Middle frontal gyrus (tissue), 1 donor: ENCODE results near the gene LMCD1.

Experiments
- DNase-seq: peaks from one replicate; pipeline ENCODE4 v3.0.0-alpha.2; 2015; ENCODE audit warnings: low spot score; ENCODE audit errors: extremely low spot score

The LMCD1 gene

GRCh38 chr3:8501371-8502131 lies at the start of gene LMCD1:
Gene LMCD1 (plus strand): TSS chr3:8501823. CDS start chr3:8501939, 116 bp downstream.
- peak; percentile 93 for DNase-seq

DNA sequence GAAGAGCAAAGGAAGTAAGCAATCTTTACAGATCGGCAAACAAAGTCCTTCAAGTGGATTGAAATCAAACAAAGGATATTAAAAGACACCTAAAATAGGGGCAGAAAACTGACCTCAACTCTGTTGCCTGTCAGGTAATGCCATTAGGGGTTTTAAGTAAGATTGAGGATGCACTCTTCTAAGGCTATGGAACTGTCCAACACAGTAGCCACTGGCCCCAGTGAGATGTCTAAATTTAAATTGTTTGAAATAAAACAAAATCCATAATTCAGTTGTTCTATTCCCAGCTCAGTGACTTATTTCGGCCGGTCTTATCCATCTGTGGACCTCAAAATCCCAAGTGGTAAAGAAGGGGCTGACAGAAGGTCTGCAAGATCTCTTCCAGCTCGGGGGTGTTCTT lies 49.5 kb upstream of the LMCD1 start:
- no peak for DNase-seq

- DNase-seq, result no peak
Measured at GRCh38 chr3:8453153-8453552, 48.5 kb upstream of the LMCD1 start.

DNA sequence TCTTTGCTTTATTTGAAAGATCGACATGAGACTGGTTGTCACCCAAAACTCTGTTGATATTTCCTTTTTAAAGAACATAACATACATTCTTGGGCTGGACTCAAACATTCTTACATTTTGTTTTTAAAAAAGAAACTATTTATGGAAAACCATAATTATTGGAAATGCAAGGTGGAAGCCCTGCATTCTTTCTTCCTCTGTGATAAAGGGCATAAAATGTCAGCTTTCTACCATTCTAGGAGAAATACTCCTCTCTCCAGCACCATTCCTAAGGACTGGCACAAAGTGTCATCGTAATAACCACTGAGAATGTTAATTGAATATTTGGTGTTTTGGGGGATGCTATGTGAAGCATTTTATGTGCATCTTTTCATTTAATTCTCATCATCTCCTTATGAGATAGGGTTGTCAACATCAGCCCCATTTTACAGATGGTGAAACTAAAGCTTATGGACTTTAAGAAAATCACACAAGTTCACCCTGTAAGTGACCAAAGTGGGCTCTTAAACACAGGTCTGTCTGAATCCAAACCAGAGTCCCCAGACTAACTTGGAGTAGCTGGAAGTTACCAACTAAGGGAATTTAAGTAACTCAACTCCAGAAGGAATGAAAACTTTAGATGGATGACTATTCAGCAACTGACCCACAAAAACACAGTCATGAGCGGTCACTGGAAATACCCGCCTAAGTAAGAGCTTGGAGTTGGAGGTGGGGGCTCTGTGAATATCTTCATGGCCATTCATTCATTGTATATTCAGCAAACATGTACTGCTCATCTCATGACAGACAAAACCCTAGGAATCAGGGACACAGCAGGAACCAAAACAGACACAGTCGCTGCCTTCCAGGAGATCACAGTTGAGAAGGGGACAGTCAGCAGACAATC lies 45.9 kb upstream of the LMCD1 start:
- DNase-seq, result no peak

- DNase-seq, result no peak
Measured at GRCh38 chr3:8456412-8456811, 45.2 kb upstream of the LMCD1 start.

DNA sequence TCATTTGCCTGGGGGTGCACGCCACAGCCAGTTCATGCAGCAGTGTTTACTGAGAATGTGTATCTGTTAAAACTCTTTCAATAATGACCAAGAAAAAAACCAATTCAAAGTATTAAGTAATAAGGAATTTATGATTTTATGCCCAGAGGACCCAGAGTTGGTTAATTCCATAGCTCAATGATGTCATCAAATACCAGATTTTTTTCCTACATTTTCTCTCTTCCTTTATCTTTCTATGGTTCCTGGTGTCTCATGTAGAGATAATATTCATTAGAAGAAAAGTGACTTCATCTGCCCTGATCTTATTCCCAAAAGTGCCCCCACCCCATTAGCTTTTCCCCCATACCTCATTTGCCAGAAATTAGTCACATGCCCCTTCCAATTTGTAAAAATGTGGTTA lies 44.6 kb upstream of the LMCD1 start:
- DNase-seq, result no peak

DNA sequence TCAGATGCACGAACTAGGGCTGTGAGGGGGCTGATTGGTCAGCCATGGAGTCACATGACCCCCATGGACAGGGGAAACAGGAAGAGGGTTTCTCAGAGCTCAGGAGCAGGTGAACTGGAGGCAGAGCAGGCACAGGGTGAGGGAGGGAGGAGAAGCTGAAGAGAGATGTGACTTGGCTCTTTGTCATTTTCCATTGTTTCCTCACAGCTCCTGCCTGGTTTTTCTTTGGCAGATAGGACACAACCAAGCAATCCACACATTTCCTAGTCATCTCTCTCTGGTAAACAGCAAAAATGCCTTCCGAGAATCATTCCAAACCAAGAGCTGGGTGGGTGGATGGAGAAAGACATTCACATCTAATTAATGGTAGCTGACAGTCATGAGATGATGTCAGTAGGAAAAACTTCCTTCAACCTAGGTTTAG lies 43.4 kb upstream of the LMCD1 start:
- DNase-seq, result no peak

GRCh38 chr3:8458711-8459110 lies 42.9 kb upstream of the LMCD1 start:
- no peak for DNase-seq

GRCh38 chr3:8460050-8460708 lies 41.4 kb upstream of the LMCD1 start:
- DNase-seq, result no peak

DNA sequence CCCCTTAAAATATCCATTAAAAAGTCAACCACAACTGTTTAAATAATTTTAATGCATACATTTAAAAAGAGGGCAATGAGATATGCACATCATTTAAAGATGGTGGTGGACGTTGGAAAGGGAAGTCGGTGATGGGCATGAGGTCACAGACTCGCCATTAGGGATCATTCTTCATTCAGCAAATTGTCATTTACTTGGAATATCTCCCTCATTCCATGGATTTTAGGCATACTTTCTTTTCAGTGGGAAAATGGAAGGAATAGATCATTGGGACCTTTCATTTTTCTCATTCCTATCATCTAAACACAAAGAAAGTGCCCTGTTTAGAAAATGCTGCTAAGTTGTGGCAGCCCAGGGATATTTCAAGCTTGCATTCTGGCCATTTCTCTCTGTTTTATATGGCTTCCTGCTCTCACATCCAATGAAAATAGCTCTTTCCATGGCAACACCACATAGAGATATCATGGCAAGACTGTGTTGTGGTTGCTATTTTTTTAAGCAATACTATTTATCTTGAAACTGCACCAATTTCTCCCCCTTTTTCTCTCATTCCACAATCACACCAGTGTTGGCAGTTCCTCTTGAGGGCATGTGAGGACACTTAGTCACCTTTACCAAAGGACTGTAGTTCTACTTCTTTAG lies 40.7 kb upstream of the LMCD1 start:
- no peak for DNase-seq

DNA sequence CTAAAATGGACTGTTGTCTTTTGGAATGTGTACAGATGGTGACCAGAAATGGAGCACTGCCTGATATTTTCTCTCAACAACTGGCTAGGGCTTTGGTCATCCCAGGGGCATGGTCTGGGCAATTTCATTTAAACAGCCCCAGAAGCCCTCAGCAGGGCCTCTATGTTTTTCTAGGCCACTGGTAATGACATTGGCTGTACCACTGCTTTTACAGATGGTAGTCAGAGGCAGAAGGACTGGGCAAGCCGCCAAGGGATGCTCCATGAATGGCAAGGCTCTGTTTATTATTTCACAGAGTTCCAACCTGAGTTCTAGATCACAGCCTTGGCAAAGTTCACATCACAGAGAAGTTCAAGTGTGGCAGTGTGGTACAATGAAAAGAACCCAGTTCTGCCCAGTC lies 37.0 kb upstream of the LMCD1 start:
- no peak for DNase-seq

DNA sequence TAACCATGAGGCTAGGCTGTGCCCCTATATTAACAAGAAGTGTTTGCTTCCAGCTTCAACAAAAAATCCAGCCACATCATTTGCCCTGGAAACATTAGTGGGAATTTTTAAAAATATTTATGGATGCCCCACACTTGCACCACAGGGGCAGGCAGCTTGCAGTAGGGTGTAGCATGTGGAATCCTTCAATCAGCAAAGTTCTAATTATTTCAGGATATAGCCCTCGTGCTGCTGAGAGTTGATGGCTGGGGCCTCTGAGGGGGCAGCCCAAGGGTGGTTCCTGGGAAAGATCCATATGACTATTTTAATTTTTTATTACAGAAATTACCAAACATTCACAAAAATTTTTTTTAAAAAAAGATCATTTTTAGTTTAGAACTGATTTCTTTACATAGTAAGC lies 35.1 kb upstream of the LMCD1 start:
- DNase-seq, result no peak

DNA sequence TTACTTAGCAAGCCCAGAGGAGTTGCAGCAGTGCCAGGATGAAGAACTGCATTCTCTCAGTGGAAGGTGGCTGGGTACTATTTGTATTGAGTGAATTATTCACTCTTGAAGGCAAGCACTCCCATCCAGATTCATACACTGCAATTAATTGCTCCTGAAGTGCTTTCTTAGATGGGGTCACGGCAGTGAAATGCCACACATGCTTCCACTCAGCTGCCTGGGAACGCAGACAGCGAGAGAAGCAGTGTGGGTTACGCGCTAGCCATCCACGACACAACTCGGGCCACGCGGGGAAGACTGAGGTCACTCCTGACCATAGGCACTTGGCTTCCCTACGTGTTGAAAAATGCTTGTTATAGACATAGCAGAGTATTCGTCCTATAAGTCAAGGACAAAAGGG lies 30.8 kb upstream of the LMCD1 start:
- no peak for DNase-seq

DNA sequence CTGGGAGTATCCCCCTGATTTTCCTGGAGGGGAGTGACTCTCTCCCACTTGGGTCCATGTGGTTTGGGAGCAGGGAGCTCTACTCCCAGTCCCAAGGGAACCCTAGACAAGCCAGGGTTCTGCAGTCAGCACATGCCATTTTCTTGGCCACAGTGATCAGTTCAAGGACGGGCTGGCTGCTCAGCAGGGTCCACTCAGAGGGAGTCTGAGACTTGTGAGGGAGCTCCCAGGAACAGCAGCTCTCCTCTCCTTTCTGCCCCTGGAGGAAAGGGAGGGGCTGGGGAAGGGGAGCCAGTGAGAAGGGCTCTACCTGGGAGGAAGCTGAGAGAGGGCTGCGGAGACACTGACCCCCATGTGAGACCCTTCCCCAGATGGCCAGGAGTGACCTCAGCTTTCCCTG lies 29.1 kb upstream of the LMCD1 start:
- DNase-seq, result no peak

DNA sequence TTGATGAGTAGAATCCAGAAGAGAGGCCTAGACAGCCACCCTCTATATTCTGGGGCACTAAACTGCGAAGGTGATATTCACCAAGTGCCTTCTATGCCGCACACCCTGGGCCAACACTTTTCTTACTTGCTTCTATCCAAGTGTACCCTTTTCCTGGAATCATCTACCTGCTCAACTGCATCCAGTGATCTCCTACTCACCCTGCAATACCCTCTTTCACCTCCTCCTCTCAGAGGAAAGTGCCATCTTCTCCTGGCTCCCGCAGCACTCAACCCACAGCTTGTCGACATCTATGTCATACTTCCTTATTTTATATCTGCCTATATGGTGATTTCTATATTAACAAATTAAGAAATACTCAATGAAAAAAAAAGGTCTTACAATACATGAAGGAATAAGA lies 28.6 kb upstream of the LMCD1 start:
- DNase-seq, result no peak

- no peak for DNase-seq
Measured at GRCh38 chr3:8473990-8474389, 27.6 kb upstream of the LMCD1 start.

- DNase-seq, result no peak
Measured at GRCh38 chr3:8474991-8475390, 26.6 kb upstream of the LMCD1 start.

DNA sequence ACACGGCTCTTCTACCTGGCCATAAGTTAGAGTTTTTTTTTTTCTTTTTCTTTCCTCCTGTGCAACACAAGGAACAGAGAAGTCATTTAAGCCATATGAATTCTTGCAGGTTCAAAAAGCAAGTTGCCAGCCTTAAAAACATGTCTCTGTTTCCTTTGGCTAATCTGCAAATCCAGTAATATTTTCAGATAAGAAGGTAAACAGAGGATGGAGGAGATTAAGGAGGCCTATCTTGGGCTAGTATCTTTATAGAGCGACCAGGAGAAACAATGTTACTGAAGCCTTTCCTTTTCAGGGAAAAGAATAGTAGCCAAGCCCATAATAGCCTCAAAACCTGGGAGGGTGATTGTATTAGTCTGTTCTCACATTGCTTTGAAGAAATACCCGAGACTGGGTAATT lies 20.9 kb upstream of the LMCD1 start:
- DNase-seq, result no peak

- no peak for DNase-seq
Measured at GRCh38 chr3:8481380-8481779, 20.2 kb upstream of the LMCD1 start.

DNA sequence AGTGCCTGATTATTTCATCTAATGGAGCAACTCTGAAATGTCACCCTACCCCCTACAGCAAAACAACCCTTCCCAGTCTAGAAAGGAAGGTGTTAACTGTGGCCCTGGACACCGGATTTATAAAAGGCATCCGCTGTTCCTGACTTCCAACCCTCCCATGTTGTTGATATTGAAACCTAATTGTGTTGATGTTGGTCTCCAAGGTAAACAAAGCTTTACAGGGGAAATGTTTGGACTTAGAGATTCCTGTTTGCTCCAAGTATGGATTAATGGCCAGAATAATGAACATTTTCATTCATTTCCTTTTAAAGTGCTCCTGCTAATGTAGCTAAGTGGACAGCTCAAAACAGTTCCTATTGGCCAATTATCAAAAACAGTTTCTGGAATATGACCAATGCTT lies 19.4 kb upstream of the LMCD1 start:
- DNase-seq, result no peak

GRCh38 chr3:8482960-8483665 lies 18.5 kb upstream of the LMCD1 start:
- peak; percentile 49 for DNase-seq
